Activated B cell treated with CpG ODN at 0.5 μM for 24 hours (primary cell): ENCODE measurements around the gene RALB. TPM values are rescaled to one million over a fixed set of nuclear protein-coding genes. Genes with fewer than 3 reads are reported as not detected.

Experiments used
- ATAC-seq: fragments of 200-7000 bp; cut with Tn5 transposase; one replicate; pipeline ENCODE4 v1.10.0; 2021; ENCODE audit warnings: low read depth, mild to moderate bottlenecking, moderate library complexity
- CTCF ChIA-PET: fragments of 350-600 bp; sonication (Branson Sonifier 250); formaldehyde crosslinking; loops from one replicate; lab custom pipeline; 2021; ENCODE audit warnings: antibody characterized with exemption; lab: Charles Lee
- POLR2A ChIA-PET: fragments of 350-600 bp; sonication (Branson Sonifier 250); formaldehyde crosslinking; loops from one replicate; lab custom pipeline; 2021; ENCODE audit warnings: antibody characterized with exemption; lab: Charles Lee
- DNase-seq: peaks from one replicate; pipeline ENCODE4 v3.0.0; 2022
- H3K27ac Mint-ChIP-seq: one replicate; pipeline ENCODE4 v1.8.0; 2020; ENCODE audit warnings: mixed read lengths
- H3K27me3 Mint-ChIP-seq: one replicate; pipeline ENCODE4 v1.8.0; 2021; ENCODE audit warnings: mixed read lengths
- H3K36me3 Mint-ChIP-seq: one replicate; pipeline ENCODE4 v1.8.0; 2021; ENCODE audit warnings: low read depth, mixed read lengths
- H3K4me1 Mint-ChIP-seq: one replicate; pipeline ENCODE4 v1.8.0; 2021; ENCODE audit warnings: mixed read lengths
- H3K4me3 Mint-ChIP-seq: one replicate; pipeline ENCODE4 v1.8.0; 2020; ENCODE audit warnings: mild to moderate bottlenecking, mixed read lengths
- H3K9me3 Mint-ChIP-seq: one replicate; pipeline ENCODE4 v1.8.0; 2020; ENCODE audit warnings: mixed read lengths
- intact Hi-C: fragments of 100-400 bp; cut with micrococcal nuclease; formaldehyde crosslinking; loops from one replicate; pipeline ENCODE4 v1.15.1; 2024
- total RNA-seq: library from RNA; stranded (reverse); gene quantifications from 2 replicates; pipeline ENCODE4 v1.2.3, GENCODE V29; 2022
- TF ChIP-seq, protein P1 (sequence below): fragments of 200-600 bp; IDR thresholded peaks from one replicate; pipeline ENCODE4 v1.8.0; 2022; ENCODE audit warnings: antibody characterized with exemption, mild to moderate bottlenecking

The RALB gene
- total RNA-seq, 1 donor from 2014 or later = 33.4 TPM

DNA sequence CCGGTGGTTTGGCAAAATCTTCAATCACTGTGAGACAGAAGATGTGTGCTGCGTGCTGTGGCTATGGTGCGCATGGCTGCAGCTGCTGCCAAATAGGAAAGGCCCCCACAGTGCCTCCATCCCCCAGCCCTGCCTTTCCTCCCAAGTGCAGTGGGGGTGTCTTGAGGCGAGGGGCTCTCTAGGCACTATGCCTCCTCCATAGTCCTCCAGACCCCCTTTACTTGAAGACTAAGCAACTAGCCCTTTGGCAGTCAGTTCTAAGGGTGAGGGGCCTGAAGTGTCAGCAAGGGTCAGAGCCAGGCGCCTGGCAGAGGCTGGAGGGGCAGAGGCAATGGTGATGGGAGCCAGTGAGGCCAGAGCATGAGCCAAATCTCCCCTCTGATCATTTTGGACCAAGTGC, 15.9 kb upstream of the RALB start:
- Mint-ChIP-seq H3K36me3 (no peaks in the 10 kb centered on the region), H3K4me3 (no peak overlapping the region), H3K27me3 (no peaks in the 10 kb centered on the region), H3K27ac (no peak overlapping the region), H3K4me1 (peaks cover 18% of the 10 kb centered on the region), H3K9me3 (no peaks in the 10 kb centered on the region)
- no peak for DNase-seq
- intact Hi-C loops = no loop called here
- ATAC-seq = no peak
- CTCF ChIA-PET = interaction anchor here (1.1 kb wide), 1 partner anchor 10 kb away, joined by 3 read pairs; no protein-coding TSS in a partner anchor
- TF ChIP-seq, protein P1, sequence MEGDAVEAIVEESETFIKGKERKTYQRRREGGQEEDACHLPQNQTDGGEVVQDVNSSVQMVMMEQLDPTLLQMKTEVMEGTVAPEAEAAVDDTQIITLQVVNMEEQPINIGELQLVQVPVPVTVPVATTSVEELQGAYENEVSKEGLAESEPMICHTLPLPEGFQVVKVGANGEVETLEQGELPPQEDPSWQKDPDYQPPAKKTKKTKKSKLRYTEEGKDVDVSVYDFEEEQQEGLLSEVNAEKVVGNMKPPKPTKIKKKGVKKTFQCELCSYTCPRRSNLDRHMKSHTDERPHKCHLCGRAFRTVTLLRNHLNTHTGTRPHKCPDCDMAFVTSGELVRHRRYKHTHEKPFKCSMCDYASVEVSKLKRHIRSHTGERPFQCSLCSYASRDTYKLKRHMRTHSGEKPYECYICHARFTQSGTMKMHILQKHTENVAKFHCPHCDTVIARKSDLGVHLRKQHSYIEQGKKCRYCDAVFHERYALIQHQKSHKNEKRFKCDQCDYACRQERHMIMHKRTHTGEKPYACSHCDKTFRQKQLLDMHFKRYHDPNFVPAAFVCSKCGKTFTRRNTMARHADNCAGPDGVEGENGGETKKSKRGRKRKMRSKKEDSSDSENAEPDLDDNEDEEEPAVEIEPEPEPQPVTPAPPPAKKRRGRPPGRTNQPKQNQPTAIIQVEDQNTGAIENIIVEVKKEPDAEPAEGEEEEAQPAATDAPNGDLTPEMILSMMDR = no peak
- POLR2A ChIA-PET = no interaction called here

DNA sequence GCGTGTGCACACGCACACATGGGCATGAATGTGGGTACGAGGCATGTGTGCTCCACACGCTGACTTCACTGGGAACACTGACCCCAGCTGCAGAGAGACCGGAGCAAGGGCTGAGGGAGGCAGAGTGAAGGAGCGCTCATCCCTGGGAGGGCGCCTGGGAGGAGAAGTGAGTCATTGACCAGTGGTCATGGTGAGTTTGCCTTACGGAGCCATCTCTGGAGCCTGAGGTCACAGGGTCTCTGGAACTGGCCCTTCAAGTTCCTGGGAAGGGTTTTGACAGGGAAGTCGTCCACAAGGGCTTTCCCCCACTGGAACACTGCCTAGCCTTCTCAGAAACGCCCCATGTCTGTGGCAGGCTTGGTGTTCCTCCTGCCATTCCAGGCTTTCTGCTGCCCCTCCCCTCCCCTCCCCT, 15.2 kb upstream of the RALB start:
- CTCF ChIA-PET = no interaction called here
- H3K36me3 Mint-ChIP-seq = no peaks in the 10 kb centered on the region

DNA sequence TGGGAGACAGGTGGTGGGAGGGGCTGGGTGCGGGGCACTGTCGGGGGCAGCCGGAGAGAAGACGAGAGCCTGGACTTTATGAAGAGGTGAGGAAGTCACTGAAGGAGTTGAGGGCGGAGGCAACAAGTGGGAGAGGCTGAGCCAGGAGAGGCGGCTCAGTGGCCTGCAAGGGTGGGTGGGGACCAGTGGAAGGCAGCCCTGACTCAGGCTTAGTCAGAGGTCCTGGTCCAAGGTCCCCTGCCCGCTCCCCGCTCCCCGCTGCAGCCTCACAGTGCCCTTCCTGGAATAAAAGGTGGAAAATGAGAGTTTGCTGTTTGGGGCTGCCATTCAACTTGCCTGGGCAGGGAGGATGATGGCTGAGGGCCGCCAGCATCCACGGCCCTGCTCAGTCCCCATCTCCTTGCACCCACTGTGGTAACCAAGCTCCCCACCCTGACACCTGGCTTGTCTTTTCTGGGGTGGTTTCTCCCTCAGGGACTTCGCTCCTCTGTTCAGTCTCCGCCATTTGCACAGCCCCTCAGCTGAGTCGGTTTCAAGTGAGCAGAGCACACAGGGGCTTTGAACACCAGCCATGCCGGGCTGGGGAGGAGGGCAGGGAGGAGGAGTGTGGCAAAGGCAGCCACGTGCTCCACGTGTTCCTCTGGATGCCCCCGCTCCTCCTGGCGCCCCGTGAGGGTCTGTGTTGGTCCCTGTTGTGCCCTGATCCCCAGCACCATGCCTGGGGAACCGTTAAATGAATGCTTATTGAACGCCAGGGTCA, 13.7 kb upstream of the RALB start:
- TF ChIP-seq, protein P1 = no peak
- intact Hi-C loops = no loop called here
- ChIA-PET CTCF (no interaction called here), POLR2A (no interaction called here)
- no peak for DNase-seq
- Mint-ChIP-seq H3K27me3 (no peaks in the 10 kb centered on the region), H3K27ac (no peak overlapping the region), H3K4me3 (no peak overlapping the region), H3K9me3 (peaks cover 2% of the 10 kb centered on the region), H3K36me3 (no peaks in the 10 kb centered on the region), H3K4me1 (peaks cover 3% of the 10 kb centered on the region)
- ATAC-seq = no peak

More for the DNA sequence above, 15.2 kb upstream of the RALB start:
- ATAC-seq = no peak
- TF ChIP-seq, protein P1 = no peak
- POLR2A ChIA-PET = no interaction called here
- intact Hi-C loops = no loop called here
- Mint-ChIP-seq H3K27me3 (no peaks in the 10 kb centered on the region), H3K27ac (no peak overlapping the region), H3K4me1 (peaks cover 11% of the 10 kb centered on the region), H3K4me3 (no peak overlapping the region), H3K9me3 (no peaks in the 10 kb centered on the region)
- no peak for DNase-seq

DNA sequence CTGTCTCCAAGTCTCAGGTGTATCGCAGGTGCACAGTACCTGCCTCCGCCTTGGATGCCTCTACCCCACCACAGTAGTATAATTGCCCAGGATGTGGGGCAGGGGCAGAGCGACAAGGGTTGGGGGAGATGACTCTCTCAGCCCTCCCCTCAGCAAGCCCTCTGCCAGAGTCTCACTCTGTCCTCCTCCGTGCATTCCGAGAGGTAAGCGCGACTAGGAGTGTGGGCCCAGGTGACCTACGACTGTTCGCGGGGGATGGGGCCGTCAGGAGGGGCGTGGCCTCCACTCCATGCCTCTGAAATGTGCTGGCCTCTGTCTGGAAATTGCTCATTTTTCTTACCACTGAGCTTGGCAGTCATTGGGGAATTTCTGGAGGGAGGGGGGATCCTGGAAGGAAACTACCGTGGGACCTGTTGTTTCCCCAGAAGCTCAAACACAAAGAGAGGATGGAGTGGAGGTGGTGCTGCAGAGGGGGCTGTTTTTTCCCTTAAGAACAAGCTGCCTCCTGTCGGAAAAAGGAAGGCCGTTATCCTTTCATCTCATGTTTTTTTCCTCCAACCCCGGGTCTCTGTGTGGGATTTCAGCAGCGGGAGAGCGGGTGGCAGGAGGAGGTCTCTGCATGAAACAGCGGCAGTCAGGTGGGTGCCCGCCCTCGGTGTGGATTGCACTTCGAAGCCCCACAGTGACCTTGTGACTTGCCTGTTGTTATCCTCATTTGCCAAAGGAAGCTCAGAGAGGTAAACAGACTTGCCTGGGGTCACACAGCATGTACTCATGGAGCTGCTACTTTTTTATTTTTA, 13.0 kb upstream of the RALB start:
- no peaks in the 10 kb centered on the region for H3K4me1 Mint-ChIP-seq
- H3K9me3 Mint-ChIP-seq = peaks cover 2% of the 10 kb centered on the region
- POLR2A ChIA-PET = no interaction called here
- CTCF ChIA-PET = no interaction called here
- ATAC-seq (no peak), DNase-seq (no peak)
- H3K27me3 Mint-ChIP-seq = no peaks in the 10 kb centered on the region
- H3K4me3 Mint-ChIP-seq = no peak overlapping the region
- TF ChIP-seq, protein P1 = no peak
- no peak overlapping the region for H3K27ac Mint-ChIP-seq
- H3K36me3 Mint-ChIP-seq = no peaks in the 10 kb centered on the region
- intact Hi-C loops = no loop called here

DNA sequence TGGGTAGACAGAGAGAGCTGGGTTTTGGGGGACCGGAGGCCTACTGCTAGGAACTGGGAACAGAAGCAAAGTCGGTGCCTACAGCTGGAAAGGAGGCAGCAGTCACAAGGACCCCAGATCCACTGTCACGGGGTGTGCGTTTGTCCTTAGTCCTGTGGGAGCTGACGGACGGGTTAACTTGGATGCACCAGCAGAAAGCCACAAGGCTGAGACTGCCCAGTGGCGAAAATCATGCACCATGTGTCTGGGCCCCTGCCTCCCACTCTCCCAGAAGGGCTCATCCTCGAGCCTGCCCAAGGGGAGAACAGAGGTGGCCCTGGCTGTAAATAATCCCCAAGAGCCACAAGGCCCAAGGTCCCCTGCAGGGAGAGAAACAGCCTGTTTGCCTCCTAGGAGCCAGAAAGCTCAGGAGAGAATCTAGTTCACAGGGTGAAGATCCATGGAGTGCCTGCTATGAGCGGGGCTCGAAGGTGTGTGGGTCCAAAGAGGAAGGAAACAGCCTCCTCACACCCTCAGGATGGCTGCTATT, 11.7 kb upstream of the RALB start:
- no peaks in the 10 kb centered on the region for H3K27me3 Mint-ChIP-seq
- POLR2A ChIA-PET = no interaction called here
- no peaks in the 10 kb centered on the region for H3K36me3 Mint-ChIP-seq
- no peak for ATAC-seq
- H3K9me3 Mint-ChIP-seq = peaks cover 2% of the 10 kb centered on the region
- no peak overlapping the region for H3K27ac Mint-ChIP-seq
- TF ChIP-seq, protein P1 = no peak
- H3K4me1 Mint-ChIP-seq = no peaks in the 10 kb centered on the region
- CTCF ChIA-PET = no interaction called here
- no peak overlapping the region for H3K4me3 Mint-ChIP-seq
- DNase-seq = no peak
- intact Hi-C loops = no loop called here
